Measurements from ENCODE around the gene ACTN3. TPM values are rescaled to one million over a fixed set of nuclear protein-coding genes. Genes with fewer than 3 reads are reported as not detected.

ACTN3 gene
- total RNA-seq, 1 experiment from 2014 or later: 18.5 TPM

DNA sequence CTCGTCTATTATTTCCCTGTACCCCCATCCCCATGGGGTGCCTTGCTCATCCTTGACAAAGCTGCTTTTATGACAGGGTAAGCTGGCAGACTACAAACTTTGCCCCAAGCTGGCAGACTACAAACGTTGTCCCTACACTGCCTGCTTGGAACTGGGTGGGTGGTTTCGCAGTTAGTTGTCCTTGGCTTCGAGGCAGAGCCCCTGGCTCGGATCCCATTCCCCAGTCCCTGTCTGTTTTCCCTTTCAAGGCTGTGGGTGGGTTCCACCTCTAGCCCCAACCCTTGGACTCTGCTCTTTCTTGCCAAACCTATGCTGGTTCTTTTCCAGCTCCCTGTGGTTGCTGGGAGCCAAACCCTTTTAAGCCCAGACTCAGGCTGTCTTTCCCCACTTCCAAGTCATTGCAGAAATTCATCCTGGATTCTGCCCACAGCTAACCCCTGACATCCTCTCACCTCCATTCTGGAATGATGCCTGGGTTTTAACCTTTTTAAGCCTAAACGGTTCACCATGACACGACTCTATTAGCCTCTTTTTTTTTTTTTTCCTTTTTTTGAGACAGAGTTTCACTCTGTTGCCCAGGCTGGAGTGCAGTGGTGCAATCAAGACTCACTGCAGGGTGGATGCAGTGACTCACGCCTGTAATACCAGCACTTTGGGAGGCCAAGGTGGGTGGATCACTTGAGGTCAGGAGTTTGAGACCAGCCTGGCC lies 60.6 kb downstream of the ACTN3 start:
- no peak overlapping the region for H3K4me3 Mint-ChIP-seq
- no peak for DNase-seq (ENCODE audit: low spot score)
- TF ChIP-seq NR3C1 (CRISPR knock-in tag; conservative IDR thresholded peaks at IDR 0.05; ENCODE audit: low read depth): no peak
- TF ChIP-seq GTF2I (CRISPR knock-in tag; conservative IDR thresholded peaks at IDR 0.05): no peak
- no peak for TF ChIP-seq IRF2 (CRISPR knock-in tag; IDR thresholded peaks at IDR 0.05; ENCODE audit: borderline replicate concordance, low read depth)
- no peak for TF ChIP-seq SMAD3 (CRISPR knock-in tag; IDR thresholded peaks at IDR 0.05; ENCODE audit: borderline replicate concordance)
- TF ChIP-seq, protein P1, sequence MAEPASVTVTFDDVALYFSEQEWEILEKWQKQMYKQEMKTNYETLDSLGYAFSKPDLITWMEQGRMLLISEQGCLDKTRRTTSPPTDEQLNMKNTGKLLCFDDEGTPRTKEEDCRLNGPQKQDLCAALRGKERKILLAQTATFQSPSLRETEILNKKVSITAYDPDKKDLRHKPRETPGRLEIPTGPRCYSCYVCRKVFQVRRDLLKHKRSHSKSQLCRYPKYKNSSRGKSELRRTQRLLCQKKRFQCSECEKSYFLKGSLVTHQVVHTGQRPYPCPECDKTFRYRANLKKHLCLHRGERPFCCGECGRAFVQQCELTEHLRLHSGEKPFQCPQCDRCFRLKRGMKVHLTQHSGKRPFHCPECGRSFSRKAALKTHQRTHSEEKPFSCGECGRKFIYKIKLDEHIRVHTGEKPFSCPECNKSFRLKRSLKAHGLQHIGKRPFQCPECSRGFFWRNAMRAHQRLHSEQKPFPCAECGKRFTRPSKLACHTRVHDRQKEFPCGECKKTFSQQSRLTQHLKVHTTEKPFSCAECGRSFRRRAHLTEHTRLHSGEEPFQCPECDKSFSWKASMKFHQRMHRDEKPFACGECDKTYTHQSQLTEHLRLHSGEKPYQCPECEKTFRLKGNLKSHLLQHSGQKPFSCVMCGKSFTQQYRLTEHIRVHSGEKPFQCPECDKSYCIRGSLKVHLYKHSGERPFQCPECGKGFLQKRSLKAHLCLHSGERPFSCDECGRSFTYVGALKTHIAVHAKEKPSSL (CRISPR knock-in tag; conservative IDR thresholded peaks at IDR 0.05): no peak
- no peak for TF ChIP-seq ZNF219 (CRISPR knock-in tag; IDR thresholded peaks at IDR 0.05; ENCODE audit: borderline replicate concordance)
- TF ChIP-seq GRHL2 (CRISPR knock-in tag; IDR thresholded peaks at IDR 0.05; ENCODE audit: insufficient replicate concordance, severe bottlenecking): no peak
- no peak for TF ChIP-seq ATF1 (CRISPR knock-in tag; IDR thresholded peaks at IDR 0.05)
- no peak for TF ChIP-seq JAZF1 (CRISPR knock-in tag; IDR thresholded peaks at IDR 0.05)
- TF ChIP-seq, protein P2, sequence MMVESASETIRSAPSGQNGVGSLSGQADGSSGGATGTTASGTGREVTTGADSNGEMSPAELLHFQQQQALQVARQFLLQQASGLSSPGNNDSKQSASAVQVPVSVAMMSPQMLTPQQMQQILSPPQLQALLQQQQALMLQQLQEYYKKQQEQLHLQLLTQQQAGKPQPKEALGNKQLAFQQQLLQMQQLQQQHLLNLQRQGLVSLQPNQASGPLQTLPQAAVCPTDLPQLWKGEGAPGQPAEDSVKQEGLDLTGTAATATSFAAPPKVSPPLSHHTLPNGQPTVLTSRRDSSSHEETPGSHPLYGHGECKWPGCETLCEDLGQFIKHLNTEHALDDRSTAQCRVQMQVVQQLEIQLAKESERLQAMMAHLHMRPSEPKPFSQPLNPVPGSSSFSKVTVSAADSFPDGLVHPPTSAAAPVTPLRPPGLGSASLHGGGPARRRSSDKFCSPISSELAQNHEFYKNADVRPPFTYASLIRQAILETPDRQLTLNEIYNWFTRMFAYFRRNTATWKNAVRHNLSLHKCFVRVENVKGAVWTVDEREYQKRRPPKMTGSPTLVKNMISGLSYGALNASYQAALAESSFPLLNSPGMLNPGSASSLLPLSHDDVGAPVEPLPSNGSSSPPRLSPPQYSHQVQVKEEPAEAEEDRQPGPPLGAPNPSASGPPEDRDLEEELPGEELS (CRISPR knock-in tag; IDR thresholded peaks at IDR 0.05): no peak
- no peak for TF ChIP-seq NFATC4 (CRISPR knock-in tag; IDR thresholded peaks at IDR 0.05)
- H3K4me1 Mint-ChIP-seq: no peaks in the 10 kb centered on the region
- ChIA-PET CTCF (no interaction called here), POLR2A (interaction anchor here (1.0 kb wide), 1 partner anchor 26 kb away, joined by 3 read pairs; no protein-coding TSS in a partner anchor)
- peaks cover 15% of the 10 kb centered on the region for H3K36me3 Mint-ChIP-seq
- ATAC-seq: no peak
- no peak overlapping the region for H3K27ac Mint-ChIP-seq
- H3K27me3 Mint-ChIP-seq (ENCODE audit: low read depth): no peaks in the 10 kb centered on the region; the same call in 1 of the 2 replicates
- peaks cover 5% of the 10 kb centered on the region for H3K9me3 Mint-ChIP-seq

DNA sequence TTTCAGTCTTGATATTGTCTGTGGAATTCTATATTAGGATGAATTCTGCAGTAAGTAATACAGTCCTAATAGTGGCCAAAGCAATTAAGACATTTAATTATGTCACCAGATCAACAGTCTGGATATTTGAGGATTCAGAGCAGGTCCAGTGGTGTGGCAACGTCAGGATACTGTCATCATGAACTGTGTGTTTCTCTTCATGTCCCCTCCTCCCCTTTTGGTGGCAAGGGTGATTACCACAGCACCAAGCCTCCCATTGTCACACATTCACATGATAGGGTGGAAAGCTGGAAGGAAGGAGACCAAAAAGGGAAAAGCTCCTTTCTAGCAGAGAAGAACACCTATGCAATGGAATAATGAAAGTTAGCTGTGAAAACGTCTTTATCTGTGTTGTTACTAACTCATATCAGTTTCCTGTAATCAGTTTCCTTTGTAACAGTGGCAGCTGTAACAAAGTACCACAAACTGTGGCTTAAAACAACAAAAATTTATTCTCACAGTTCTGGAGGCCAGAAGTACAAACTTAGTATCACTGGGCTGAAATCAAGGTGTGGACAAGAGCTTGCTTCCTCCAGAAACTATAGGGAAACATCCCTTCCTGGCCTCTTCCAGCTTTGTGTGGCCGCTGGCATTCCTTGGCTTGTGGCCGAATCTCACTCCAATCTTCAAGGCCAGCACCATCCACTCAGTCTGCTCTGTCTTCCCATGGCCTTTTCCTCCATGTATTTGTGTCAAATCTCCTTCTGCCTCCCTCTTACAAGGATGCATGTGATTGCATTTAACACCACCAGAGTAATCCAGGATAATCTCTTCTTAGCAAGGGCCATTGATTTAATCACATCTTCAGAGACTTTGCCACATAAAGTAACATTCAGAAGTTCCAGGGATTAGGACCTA lies 63.3 kb downstream of the ACTN3 start:
- Mint-ChIP-seq H3K4me1 (no peaks in the 10 kb centered on the region), H3K27ac (no peak overlapping the region), H3K27me3 (ENCODE audit: low read depth) (no peaks in the 10 kb centered on the region; the same call in 1 of the 2 replicates), H3K36me3 (peaks cover 11% of the 10 kb centered on the region), H3K9me3 (peaks cover 5% of the 10 kb centered on the region), H3K4me3 (no peak overlapping the region)
- TF ChIP-seq JUN (CRISPR knock-in tag; IDR thresholded peaks at IDR 0.05): no peak
- no peak for TF ChIP-seq NFATC4 (CRISPR knock-in tag; IDR thresholded peaks at IDR 0.05)
- TF ChIP-seq, protein P3, sequence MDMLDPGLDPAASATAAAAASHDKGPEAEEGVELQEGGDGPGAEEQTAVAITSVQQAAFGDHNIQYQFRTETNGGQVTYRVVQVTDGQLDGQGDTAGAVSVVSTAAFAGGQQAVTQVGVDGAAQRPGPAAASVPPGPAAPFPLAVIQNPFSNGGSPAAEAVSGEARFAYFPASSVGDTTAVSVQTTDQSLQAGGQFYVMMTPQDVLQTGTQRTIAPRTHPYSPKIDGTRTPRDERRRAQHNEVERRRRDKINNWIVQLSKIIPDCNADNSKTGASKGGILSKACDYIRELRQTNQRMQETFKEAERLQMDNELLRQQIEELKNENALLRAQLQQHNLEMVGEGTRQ (CRISPR knock-in tag; IDR thresholded peaks at IDR 0.05): no peak
- DNase-seq (ENCODE audit: low spot score): no peak
- ATAC-seq: no peak
- CTCF ChIA-PET: no interaction called here
- POLR2A ChIA-PET: no interaction called here

DNA sequence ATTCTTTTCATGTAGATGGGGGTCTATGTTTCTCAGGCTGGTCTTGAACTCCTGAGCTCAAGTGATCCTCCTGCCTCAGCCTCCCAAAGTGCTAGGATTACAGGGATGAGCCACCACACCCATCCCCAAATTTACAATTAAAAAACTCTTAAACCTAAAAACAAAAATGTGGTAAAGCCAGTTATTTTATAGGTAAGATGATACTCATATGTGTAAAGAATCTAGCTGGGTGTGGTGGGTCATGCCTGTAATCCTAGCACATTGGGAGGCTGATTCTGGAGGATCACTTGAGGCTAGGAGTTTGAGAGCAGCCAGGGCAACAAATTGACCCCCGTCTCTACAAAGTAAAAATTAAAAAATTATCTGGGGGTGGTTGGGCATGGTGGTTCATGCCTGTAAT lies 65.8 kb downstream of the ACTN3 start:
- no peak for DNase-seq (ENCODE audit: low spot score)
- ChIA-PET POLR2A (interaction anchor here (1.7 kb wide), 1 partner anchor 26 kb away, joined by 6 read pairs; the partner anchor contains the start of gene RBM4), CTCF (interaction anchor here (1.3 to 1.6 kb wide), 2 partner anchors 20 to 67 kb away, joined by 4 read pairs; partner anchors contain the start of genes CCDC87, CCS and ZDHHC24)
- Mint-ChIP-seq H3K4me3 (no peak overlapping the region), H3K27ac (no peak overlapping the region), H3K27me3 (ENCODE audit: low read depth) (no peaks in the 10 kb centered on the region; the same call in 1 of the 2 replicates), H3K9me3 (peaks cover 5% of the 10 kb centered on the region), H3K4me1 (peaks cover 2% of the 10 kb centered on the region; the same call in 1 of the 2 replicates), H3K36me3 (peaks cover 9% of the 10 kb centered on the region)
- no peak for ATAC-seq
- TF ChIP-seq ZNF263 (CRISPR knock-in tag; IDR thresholded peaks at IDR 0.05; ENCODE audit: low read depth): no peak
- TF ChIP-seq, protein P3 (CRISPR knock-in tag; IDR thresholded peaks at IDR 0.05): no peak
- TF ChIP-seq, protein P4, sequence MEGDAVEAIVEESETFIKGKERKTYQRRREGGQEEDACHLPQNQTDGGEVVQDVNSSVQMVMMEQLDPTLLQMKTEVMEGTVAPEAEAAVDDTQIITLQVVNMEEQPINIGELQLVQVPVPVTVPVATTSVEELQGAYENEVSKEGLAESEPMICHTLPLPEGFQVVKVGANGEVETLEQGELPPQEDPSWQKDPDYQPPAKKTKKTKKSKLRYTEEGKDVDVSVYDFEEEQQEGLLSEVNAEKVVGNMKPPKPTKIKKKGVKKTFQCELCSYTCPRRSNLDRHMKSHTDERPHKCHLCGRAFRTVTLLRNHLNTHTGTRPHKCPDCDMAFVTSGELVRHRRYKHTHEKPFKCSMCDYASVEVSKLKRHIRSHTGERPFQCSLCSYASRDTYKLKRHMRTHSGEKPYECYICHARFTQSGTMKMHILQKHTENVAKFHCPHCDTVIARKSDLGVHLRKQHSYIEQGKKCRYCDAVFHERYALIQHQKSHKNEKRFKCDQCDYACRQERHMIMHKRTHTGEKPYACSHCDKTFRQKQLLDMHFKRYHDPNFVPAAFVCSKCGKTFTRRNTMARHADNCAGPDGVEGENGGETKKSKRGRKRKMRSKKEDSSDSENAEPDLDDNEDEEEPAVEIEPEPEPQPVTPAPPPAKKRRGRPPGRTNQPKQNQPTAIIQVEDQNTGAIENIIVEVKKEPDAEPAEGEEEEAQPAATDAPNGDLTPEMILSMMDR (IDR thresholded peaks at IDR 0.05): no peak
- TF ChIP-seq, protein P5, sequence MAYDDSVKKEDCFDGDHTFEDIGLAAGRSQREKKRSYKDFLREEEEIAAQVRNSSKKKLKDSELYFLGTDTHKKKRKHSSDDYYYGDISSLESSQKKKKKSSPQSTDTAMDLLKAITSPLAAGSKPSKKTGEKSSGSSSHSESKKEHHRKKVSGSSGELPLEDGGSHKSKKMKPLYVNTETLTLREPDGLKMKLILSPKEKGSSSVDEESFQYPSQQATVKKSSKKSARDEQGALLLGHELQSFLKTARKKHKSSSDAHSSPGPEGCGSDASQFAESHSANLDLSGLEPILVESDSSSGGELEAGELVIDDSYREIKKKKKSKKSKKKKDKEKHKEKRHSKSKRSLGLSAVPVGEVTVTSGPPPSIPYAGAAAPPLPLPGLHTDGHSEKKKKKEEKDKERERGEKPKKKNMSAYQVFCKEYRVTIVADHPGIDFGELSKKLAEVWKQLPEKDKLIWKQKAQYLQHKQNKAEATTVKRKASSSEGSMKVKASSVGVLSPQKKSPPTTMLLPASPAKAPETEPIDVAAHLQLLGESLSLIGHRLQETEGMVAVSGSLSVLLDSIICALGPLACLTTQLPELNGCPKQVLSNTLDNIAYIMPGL (CRISPR knock-in tag; IDR thresholded peaks at IDR 0.05): no peak
- TF ChIP-seq, protein P1 (CRISPR knock-in tag; conservative IDR thresholded peaks at IDR 0.05): no peak
